HUDEP-2 (cell line): ENCODE data around the gene PHF20.
"Not testable (repeated sequence)": the region's sequence is repeated elsewhere in the genome, so short reads cannot be mapped to it uniquely, and the experiment has no call there.

Source experiments
- DNase-seq, 76 experiments: peaks; one replicate each; lab custom pipeline; 2025; ENCODE audit not compliant: unreplicated experiment in 76 of 76; lab: John Stamatoyannopoulos, UW

The PHF20 gene

GRCh38 chr20:35773154-35773751 is 1.4 kb downstream of the PHF20 start:
- DNase-seq, result peak in 8 of 76 experiments; percentile 2 to 22 (median 6)

DNA sequence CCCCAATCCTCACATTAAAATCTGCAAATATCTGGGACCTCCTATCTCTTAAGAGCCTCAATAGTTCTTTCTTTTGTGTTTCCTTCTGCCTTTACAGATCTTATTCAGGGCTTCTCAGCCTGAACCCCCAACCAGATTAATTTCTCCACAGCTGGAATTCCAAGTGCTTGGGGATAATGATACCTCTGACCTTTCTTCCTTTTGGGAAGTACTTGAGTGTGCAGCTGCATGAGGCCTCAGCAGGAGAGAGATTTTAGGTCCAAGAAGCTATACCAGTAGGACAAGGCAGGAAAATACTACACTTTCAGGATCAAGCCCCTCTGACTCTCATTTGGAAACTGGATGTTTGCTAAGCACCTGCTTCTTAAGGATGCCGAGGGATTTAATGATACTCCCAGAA is 2.6 kb downstream of the PHF20 start:
- no peak for DNase-seq

DNA sequence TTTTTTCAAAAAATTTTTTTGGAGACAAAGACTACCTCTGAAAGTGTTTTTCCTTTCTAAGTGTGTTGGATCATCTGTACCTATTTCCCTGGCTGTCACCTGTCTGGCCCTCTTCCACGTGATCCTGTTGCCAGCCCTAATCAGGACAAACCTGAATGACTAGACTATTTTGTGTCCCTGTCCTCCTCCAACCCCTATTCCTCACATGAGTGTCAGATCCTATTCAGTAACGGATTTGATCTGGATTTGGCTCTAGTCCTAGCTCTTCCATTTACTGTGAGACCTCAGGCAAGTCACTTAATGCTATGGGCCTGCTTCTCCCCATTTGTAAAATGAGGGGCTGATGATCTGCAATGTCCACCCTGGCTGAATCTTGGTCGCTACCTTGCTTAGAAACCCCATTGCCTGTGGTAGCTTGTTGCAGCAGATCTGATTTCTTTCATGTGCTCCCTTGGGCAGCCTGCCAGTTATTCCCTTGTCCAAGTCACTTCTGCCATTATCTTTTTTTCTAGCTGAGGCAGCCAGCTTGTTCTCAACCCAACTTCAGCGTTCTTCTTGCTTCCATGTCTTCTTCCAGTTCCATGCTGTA is 4.8 kb downstream of the PHF20 start:
- DNase-seq, result peak in 68 of 76 experiments; percentile 8 to 78 (median 52)

DNA sequence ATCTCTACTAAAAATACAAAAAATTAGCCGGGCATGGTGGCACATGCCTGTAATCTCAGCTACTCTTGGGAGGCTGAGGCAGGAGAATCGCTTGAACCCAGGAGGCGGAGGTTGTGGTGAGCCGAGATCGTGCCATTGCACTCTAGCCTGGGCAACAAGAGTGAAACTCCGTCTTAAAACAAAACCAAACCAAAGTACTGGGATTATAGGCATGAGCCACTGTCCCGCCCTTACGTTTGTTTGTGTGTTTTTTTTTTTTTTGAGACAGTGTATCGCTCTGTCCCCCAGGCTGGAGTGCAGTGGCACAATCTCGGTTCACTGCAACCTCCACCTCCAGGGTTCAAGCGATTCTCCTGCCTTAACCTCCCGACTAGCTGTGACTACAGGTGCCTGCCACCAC is 12.0 kb downstream of the PHF20 start:
- DNase-seq, result not testable (repeated sequence)

DNA sequence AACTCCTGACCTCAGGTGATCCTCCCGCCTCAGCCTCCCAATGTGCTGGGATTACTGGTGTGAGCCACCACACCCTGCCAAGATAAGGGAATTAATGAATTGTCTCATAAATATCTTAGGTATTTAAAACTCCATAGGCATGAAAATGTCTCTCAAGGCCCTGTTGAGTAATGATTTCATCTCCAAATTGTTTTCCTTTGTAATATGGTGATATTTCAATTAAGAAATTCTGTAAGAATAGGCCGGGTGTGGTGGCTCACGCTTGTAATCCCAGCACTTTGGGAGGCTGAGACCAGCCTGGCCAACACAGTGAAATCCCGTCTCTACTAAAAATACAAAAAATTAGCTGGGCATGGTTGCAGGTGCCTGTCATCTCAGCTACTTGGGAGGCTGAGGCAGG is 13.7 kb downstream of the PHF20 start:
- DNase-seq, result not testable (repeated sequence)

- no peak for DNase-seq
These were observed 17.0 kb downstream of the PHF20 start for GRCh38 chr20:35788796-35789195.

GRCh38 chr20:35791097-35791496 is 19.3 kb downstream of the PHF20 start:
- DNase-seq, result no peak

GRCh38 chr20:35791821-35792220 is 20.0 kb downstream of the PHF20 start:
- no peak for DNase-seq

DNA sequence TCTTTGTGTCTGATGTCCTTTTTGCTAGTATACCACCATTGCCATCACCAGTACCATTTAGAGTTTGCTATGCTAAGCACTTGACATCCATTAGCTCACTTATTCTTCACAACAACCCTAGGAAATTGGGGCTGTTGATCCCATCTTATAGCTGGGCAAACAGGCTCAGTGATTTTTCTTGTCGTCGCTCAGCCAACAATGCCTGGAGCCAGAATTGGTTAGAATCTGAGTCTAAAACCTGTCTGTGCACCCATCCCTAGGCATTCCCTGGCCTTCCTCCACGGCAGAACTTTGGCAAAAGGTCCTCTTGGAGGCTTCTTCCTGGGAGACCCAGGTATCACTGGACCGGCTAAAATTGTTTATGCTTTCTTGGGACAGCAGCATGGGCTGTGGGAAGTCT is 20.9 kb downstream of the PHF20 start:
- DNase-seq, result no peak

DNA sequence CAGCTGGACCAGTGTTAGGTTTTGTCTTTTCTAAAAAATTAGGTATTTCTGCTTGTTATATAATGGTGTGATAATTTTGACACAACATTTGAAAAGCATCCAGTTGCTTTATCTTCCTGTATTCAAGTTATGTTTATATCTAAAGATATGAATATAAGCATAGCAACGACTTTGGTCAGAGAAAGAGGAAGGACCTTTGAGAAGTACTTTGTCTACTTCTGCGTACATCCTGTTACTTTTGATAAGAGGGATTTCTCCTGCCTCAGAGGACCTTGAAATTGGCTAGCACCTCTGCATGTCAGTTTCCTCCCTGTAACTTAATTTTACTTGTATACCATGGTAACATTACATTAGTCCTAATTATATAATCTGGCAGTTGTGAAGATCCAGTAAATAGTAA is 24.8 kb downstream of the PHF20 start:
- peak in 5 of 76 experiments; percentile 7 to 19 (median 15) for DNase-seq

GRCh38 chr20:35801865-35802264 is 30.1 kb downstream of the PHF20 start:
- no peak for DNase-seq

DNA sequence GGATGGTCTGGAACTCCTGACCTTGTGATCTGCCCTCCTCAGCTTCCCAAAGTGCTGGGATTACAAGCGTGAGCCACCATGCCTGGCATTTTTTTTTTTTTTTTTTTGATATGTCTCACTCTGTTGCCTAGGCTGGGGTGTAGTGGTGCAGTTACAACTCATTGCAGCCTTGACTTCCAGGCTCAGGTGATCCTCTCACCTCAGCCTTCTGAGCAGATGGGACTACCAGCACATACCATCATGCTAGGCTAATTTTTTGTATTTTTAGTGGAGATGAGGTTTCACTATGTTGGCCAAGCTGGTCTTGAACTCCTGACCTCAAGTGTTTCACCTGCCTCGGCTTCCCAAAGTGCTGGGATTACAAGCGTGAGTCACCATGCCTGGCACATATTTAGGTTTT is 34.3 kb downstream of the PHF20 start:
- DNase-seq, result no peak

DNA sequence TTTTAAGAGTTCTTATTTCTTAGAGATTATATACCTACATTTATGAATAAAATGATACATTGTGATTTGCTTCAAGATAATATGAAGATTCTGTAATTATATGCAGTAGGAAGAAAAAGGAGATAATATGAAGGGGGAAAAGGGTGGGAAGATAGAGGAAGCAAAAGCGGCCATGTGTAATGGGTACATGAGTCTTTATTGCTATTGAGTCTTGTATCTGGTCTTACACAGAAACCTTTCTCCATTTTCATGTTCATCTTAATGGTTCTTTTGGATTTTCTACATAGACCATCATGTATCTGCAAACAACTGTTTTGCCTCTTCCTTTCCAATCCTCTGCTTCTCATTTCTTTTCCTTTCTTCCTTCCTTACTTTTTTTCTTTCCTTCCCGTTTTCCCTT is 36.1 kb downstream of the PHF20 start:
- DNase-seq, result no peak

DNA sequence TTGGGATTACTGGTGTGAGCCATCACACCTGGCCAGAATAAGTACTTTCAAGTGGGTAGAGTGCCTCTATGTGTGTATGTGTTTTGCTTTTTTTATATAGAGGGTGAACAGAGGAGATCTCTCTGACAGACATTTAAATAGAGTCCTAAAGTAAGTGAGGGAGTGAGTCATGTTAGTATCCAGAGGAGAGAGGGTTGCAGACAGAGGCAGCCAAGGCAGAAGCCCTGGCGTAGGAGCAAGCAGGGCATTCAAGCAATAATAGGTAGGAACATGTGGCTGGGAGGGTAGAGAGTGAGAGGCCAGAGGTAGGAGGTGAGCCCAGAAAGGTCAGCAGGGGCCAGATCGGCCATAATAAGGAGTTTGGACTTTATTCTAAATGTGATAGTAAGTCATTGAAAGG is 48.9 kb downstream of the PHF20 start:
- DNase-seq, result no peak

GRCh38 chr20:35821807-35822242 is 50.0 kb downstream of the PHF20 start:
- peak in 5 of 76 experiments; percentile 4 to 31 (median 14) for DNase-seq

GRCh38 chr20:35823147-35823546 is 51.3 kb downstream of the PHF20 start:
- DNase-seq, result peak in 39 of 76 experiments; percentile 2 to 66 (median 32)

GRCh38 chr20:35823937-35824336 is 52.1 kb downstream of the PHF20 start:
- DNase-seq, result no peak

GRCh38 chr20:35826397-35826998 is 54.7 kb downstream of the PHF20 start:
- DNase-seq, result peak in 12 of 76 experiments; percentile 8 to 51 (median 24)

- peak in 60 of 76 experiments; percentile 3 to 66 (median 32) for DNase-seq
These were observed 56.6 kb downstream of the PHF20 start for GRCh38 chr20:35828434-35828833.

DNA sequence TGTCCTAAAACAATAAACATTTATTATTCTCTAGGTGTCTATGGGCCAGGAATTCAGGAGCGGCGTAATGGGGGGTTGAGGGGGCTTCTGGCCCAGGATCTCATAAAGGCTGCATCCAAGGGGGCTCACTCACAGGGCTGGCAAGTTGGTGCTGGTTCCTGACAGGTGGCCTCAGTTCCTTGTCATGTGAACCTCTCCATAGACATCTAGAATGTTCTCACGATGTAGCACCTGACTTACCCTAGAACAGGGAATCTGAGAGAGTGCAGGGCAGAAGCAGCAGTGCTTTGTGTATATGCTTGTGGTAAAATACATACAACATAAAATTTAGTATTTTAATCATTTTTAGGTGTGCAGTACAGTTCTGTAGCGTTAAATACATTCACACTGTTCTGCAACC is 57.1 kb downstream of the PHF20 start:
- DNase-seq, result no peak

GRCh38 chr20:35830264-35830663 is 58.4 kb downstream of the PHF20 start:
- DNase-seq, result no peak

GRCh38 chr20:35831029-35831428 is 59.2 kb downstream of the PHF20 start:
- DNase-seq, result peak in 1 of 76 experiments; percentile 6
